ENCODE data around the gene SHH. TPM values are rescaled to one million over a fixed set of nuclear protein-coding genes. Genes with fewer than 3 reads are reported as not detected.

SHH gene
- total RNA-seq, 1 donor from 2014 or later, result 0.25 TPM

DNA sequence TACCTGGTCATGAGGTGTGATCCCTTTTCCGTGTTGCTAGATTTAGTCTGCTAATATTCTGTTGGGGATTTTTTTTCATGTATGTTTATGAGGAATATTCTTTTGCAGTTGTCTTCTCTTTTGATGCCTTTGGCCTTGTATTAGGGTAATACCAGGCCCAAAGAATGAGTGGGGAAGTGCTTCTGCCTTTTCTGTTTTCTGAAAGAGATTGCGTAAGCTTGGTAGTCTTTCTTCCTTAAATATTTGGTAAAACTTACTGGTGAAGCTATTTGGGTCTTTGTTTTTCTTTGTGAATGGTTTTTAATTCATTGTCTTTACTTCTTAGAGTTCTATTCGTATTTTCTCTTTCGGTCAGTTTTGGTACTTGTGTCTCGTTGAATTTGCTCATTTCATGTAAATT is 51.1 kb downstream of the SHH start:
- no peak overlapping the region for H3K27ac ChIP-seq
- intact Hi-C loops (cut with DNase I), result no loop called here
- H3K9me3 ChIP-seq, result no peaks in the 10 kb centered on the region
- peaks cover 0 to 21% of the 10 kb centered on the region in 2 donors for H3K36me3 ChIP-seq
- H3K4me3 ChIP-seq, result no peak overlapping the region
- no peaks in the 10 kb centered on the region for H3K27me3 ChIP-seq
- TF ChIP-seq, protein P1, sequence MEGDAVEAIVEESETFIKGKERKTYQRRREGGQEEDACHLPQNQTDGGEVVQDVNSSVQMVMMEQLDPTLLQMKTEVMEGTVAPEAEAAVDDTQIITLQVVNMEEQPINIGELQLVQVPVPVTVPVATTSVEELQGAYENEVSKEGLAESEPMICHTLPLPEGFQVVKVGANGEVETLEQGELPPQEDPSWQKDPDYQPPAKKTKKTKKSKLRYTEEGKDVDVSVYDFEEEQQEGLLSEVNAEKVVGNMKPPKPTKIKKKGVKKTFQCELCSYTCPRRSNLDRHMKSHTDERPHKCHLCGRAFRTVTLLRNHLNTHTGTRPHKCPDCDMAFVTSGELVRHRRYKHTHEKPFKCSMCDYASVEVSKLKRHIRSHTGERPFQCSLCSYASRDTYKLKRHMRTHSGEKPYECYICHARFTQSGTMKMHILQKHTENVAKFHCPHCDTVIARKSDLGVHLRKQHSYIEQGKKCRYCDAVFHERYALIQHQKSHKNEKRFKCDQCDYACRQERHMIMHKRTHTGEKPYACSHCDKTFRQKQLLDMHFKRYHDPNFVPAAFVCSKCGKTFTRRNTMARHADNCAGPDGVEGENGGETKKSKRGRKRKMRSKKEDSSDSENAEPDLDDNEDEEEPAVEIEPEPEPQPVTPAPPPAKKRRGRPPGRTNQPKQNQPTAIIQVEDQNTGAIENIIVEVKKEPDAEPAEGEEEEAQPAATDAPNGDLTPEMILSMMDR (IDR thresholded peaks at IDR 0.05), result no peak
- no peak for DNase-seq (ENCODE audit: extremely low spot score in 2 of 2)
- peaks cover 18% of the 10 kb centered on the region for H3K4me1 ChIP-seq

DNA sequence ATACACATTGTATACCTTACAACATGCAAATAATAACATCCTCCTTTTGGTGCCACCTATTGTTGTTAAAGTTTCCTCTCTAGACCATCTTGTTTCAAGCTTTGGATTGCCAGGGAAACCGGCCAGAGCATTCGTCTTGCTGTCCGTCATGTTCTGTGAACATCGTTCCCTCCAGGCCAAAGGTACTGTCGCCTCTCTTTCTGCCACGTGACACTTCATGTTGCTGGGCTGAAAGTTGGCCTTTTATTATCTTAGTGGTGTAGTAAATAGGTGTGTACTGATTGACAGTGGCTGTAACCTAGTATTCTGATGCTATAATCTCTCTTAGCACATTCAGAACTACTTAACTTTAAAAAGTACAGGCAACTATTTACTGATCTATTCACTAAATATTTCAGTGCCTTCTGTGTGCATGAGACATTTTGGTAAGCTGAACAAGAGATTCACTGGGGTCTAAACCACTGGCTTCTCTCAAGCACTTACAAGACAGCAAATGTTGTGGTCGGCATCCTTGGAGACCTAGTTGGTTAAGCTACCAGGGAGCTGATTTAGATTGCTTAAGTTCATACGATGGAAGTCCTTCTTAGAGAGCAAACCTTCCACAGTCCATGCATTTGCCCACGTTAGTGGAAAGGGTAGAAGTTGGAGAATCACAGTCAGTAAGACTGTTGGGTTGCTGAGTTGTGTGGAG is 52.4 kb downstream of the SHH start:
- H3K36me3 ChIP-seq, result peaks cover 0 to 17% of the 10 kb centered on the region in 2 donors
- no peak overlapping the region for H3K4me3 ChIP-seq
- H3K4me1 ChIP-seq, result peaks cover 20% of the 10 kb centered on the region
- TF ChIP-seq POLR2AphosphoS5 (IDR thresholded peaks at IDR 0.05; ENCODE audit: insufficient read depth in 1 of 2, low read depth in 1 of 2) (no peak), POLR2A (IDR thresholded peaks at IDR 0.05) (no peak)
- TF ChIP-seq, protein P1 (IDR thresholded peaks at IDR 0.05), result no peak
- no peaks in the 10 kb centered on the region for H3K27me3 ChIP-seq
- no peaks in the 10 kb centered on the region for H3K9me3 ChIP-seq
- no peak for DNase-seq (ENCODE audit: extremely low spot score in 2 of 2)
- H3K27ac ChIP-seq, result no peak overlapping the region
- intact Hi-C loops (cut with DNase I), result loop anchor here (5.0 kb wide), 1 partner anchor 163 kb away; no protein-coding TSS in a partner anchor

DNA sequence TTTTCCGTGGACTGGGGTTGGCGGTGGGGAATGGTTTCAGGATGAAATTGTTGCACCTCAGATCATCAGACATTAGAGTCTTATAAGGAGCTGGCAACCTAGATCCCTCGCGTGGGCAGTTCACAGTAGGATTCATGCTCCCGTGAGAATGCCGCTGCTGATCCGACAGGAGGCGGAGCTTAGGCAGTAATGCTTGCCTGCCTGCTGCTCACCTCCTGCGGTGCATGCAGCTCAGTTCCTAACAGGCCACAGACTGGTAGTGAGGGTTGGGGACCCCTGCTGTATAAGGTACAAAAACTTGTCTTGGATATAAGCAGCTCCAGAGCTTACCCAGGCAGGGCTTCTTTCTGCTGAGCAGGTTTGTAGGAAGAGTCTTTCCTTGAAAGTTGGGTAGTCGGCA is 53.9 kb downstream of the SHH start:
- intact Hi-C loops (cut with DNase I), result loop anchor here (5.0 kb wide), 1 partner anchor 161 kb away; no protein-coding TSS in a partner anchor
- H3K9me3 ChIP-seq, result no peaks in the 10 kb centered on the region
- H3K4me3 ChIP-seq, result no peak overlapping the region
- peaks cover 0 to 7% of the 10 kb centered on the region in 2 donors for H3K36me3 ChIP-seq
- H3K4me1 ChIP-seq, result peaks cover 31% of the 10 kb centered on the region
- no peaks in the 10 kb centered on the region for H3K27me3 ChIP-seq
- TF ChIP-seq, protein P1 (IDR thresholded peaks at IDR 0.05), result no peak
- TF ChIP-seq POLR2AphosphoS5 (IDR thresholded peaks at IDR 0.05; ENCODE audit: insufficient read depth in 1 of 2, low read depth in 1 of 2) (no peak), POLR2A (IDR thresholded peaks at IDR 0.05) (no peak)
- H3K27ac ChIP-seq, result no peak overlapping the region
- no peak for DNase-seq (ENCODE audit: extremely low spot score in 2 of 2)

DNA sequence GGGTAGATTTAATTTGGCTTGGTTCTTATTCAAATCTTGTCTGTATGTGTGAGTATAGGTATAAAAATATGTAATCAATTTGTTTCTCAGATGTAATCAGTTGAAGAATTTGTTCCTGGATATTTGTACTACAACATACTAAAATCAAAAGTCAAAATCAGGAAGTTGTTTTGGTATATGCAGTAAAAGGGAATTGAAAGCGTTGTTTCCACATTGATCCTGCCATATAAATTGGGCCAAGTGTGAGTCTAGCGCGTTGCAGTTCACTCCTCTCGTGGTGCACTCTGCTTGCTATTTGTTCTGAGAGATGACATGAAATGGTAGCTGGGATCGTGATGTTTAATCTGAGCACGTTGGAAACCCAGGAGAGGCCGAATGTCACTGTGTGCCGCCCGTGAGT is 55.9 kb downstream of the SHH start:
- DNase-seq (ENCODE audit: extremely low spot score in 2 of 2), result no peak
- intact Hi-C loops (cut with DNase I), result loop anchor here (5.0 kb wide), 1 partner anchor 159 kb away; no protein-coding TSS in a partner anchor
- no peak for TF ChIP-seq POLR2A (IDR thresholded peaks at IDR 0.05)
- no peak for TF ChIP-seq POLR2AphosphoS5 (IDR thresholded peaks at IDR 0.05; ENCODE audit: insufficient read depth in 1 of 2, low read depth in 1 of 2)
- TF ChIP-seq, protein P1 (IDR thresholded peaks at IDR 0.05), result no peak
- Histone ChIP-seq H3K9me3 (no peaks in the 10 kb centered on the region), H3K27me3 (no peaks in the 10 kb centered on the region), H3K27ac (no peak overlapping the region), H3K4me1 (peaks cover 37% of the 10 kb centered on the region), H3K4me3 (no peak overlapping the region), H3K36me3 (peaks cover 0 to 7% of the 10 kb centered on the region in 2 donors)

DNA sequence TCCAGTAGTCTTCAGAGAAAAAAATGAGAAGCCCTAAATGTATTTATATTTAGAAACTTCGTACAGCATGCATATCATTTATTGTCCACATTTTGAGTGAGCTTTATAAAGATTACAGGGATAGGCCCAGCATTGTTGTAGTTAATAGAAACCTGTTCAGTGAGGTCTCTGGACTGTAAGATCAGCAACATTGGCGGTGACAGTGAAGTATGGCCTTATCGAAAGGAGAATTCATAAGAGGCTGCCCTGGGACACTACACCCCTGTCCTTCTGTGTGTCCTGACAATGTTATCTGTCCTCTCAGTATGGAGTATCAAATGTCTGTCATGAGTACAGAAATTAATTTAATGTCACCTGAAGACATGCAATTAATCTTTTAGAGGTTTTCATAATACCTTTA is 57.2 kb downstream of the SHH start:
- peaks cover 0 to 5% of the 10 kb centered on the region in 2 donors for H3K36me3 ChIP-seq
- no peaks in the 10 kb centered on the region for H3K9me3 ChIP-seq
- H3K27me3 ChIP-seq, result no peaks in the 10 kb centered on the region
- TF ChIP-seq POLR2A (IDR thresholded peaks at IDR 0.05) (no peak), POLR2AphosphoS5 (IDR thresholded peaks at IDR 0.05; ENCODE audit: insufficient read depth in 1 of 2, low read depth in 1 of 2) (no peak)
- TF ChIP-seq, protein P1 (IDR thresholded peaks at IDR 0.05), result no peak
- H3K4me1 ChIP-seq, result peaks cover 48% of the 10 kb centered on the region
- no peak overlapping the region for H3K4me3 ChIP-seq
- intact Hi-C loops (cut with DNase I), result loop anchor here (5.0 kb wide), 1 partner anchor 158 kb away; no protein-coding TSS in a partner anchor
- H3K27ac ChIP-seq, result no peak overlapping the region
- DNase-seq (ENCODE audit: extremely low spot score in 2 of 2), result no peak

Measured in vagina (tissue), 2 donors.